Stimulated activated CD4-positive, alpha-beta T cell treated with anti-CD3 and anti-CD28 coated beads, Interleukin-1b, Interleukin-23, amount 100 ng/mL, for 48 hours (primary cell): ENCODE measurements around the gene SORCS1.

Experiments used
- DNase-seq: peaks from one replicate; pipeline ENCODE4 v3.0.0-alpha.2; 2020

The SORCS1 gene

DNA sequence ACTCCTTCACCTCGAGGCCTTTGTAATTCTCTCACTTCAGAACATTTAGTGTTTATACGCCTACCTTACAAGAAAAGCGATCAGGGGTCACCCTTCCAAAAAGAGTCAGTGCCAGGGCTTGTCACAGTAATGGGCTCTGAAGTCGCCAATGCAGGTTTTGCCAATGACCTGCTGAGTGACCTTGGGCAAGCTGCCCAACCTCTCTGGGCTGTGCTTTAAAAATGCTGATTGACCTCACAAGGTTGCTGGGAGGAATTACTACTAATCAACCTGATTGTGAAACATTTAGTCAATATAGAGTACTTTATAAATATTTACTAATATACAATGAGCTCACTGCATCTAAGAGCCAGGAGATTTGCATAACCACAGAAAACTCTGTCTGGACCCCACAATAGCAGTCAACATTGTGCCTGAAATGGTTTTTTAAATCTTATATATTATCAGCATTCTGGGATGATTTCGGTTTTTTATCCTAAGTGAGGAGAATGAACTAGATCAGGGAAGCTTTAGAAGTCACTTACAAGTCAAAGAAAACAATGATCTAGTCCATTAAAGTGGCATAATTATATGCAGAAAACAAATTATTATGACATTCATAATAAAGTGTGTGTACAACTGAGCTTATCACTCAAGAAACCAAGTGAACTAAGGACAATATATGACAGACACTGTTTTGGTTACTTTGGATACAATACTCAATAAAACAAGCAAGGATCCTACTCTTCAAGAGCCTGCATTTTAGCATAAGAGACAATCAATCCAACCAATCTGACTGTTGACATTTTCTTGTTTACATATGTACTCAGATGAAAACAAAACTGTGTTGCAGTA lies 290.5 kb downstream of the SORCS1 start:
- DNase-seq: no peak

DNA sequence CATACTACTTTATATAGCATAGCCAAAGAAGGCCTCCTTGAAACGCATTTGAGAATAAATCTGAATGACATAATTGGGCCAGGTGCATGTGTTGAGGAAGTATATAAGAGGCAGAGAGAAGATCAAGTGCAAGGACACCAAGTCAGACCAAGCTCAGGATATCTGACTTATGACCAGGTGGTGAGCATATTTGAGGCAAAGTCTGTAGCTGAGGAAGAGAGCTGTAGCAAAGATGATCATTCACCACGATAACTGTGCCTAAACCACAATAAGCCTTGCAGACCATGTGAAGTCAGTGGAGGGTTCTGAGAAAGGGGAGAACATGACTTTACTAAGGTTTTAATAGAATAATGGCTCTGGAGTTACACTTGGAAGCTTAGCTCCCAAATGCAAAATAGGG lies 292.3 kb downstream of the SORCS1 start:
- DNase-seq: no peak

DNA sequence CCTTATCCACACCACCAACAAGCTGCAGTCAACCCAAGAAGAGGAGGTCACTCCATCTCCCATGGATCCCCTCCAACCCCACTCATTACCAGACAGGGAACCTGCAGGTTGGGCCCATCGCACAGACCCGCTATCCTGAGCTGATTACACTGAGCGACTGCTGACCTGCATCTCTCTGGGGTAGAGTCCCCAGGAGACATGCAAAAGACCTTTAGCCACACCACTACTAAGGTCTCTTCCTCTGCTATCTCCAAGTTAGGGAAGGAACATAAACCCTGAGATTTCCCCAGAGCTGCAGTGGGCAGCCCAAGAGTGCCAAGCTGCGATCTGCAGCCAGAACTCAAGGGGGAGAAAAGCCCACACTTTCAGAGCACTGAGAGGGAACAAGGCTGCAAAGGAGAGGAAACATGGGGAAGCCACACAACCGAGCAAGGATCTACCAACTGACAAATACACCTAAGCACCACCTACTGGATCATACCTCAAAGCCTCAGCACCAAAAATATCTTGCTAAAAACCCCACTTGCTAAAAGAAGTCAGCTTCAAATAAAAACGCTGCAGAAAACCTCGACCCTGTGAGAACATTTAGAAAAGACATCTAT lies 298.2 kb downstream of the SORCS1 start:
- no peak for DNase-seq

DNA sequence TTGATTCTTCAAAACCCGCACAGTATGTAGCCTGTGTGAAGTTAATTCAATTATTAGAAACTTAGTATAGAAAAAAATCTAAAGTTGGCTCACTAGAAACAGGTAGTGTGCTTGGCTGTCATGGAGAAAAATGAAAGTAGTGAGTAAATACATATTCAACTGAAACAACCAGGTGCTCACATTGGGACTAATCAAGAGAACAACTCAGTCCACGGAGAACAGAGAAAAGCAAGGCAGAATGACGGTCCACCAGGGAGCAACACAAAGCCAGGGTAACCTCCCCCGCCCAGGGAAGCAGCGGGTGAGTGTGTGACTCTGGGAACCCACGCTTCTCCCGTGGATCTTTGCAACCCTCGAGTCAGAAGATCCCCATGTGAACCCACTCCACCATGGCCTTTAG lies 300.5 kb downstream of the SORCS1 start:
- no peak for DNase-seq

DNA sequence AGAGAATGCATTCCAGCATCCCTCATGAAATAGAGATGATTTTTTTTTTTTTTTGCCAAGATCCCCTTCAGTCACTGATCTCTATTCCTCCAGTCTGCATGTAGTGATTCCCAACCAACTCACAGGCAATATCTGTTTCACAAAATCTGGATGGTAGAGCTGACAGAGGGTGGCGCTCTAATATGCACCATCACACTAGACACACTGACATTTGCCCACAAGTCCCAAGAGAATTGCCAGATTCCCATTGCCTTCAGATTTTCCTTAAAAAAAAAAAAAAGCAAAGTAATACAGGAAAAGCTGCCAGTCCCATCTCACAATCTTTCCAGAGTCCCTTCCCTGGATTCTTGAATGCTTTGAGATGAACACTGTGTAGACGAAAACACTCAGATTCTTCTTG lies 301.0 kb downstream of the SORCS1 start:
- no peak for DNase-seq

DNA sequence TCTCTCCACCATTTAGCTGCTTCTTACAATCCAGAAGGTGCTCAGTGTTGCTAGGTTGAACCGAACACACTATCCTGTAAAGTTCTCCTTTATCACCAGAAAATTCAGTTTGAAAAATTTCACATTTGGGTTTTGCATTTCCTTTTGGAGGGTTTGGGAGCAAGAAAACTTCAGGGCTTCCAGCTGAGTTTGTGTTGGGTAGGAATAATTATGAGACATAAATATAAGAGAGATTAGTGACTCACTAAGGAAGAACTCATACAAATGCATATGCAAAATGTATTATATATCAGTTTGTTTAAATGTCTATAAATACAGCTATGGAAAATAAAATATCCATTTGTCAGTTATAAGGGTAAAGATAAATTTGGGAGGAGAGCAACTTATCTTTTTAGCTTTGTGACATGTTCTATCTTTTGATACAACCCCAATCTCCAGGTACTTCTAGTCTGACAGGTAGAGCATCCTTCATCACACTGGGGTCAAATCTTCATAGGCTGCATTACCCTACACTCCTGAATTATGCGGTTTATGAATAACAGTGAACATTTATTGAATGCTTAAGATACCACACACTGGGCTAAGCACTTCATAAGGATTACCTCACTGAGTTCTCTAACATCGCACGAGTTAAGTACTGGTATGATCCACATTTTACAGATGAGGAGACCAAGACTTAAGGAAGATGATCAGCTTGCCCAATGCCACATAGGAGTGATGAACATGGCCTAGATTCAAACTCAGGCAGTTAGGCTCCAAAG lies 304.4 kb downstream of the SORCS1 start:
- DNase-seq: no peak

DNA sequence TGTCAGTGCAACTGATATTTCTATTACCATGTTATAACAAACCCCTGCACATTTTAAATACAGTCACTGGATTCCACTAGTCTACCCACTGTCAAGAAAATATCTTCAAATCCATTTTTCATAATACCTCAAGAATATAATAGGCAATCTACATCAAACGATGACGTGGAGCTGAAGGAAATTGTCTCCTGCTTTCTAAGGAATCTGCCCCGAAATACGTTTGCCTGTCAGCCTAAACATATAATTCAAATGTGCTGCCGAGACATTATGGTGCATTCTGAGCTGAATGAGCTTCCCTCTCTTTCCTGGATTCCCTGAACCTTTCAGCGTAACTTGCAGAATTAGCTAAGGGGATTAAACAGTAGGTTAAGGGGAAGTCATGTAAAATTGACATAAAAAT lies 306.8 kb downstream of the SORCS1 start:
- no peak for DNase-seq

DNA sequence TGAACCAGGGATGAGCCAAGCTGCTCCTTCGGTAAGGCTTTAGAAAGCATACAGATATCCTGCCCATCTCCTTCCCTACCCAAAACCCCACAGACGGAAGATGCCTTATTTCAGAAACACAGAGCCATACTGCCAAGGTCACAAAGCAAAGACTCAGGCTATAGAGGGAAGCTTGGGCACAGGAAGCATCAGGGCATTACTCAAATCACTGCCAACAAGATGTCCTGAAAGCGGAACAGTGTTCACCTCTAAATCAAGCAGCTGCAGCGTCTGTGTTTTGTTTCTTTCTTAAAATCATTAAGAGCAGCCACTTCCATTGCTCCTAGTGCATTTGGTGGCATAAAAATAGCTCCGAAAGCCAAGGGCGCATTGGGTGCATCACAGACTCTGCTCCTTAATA lies 307.3 kb downstream of the SORCS1 start:
- no peak for DNase-seq

DNA sequence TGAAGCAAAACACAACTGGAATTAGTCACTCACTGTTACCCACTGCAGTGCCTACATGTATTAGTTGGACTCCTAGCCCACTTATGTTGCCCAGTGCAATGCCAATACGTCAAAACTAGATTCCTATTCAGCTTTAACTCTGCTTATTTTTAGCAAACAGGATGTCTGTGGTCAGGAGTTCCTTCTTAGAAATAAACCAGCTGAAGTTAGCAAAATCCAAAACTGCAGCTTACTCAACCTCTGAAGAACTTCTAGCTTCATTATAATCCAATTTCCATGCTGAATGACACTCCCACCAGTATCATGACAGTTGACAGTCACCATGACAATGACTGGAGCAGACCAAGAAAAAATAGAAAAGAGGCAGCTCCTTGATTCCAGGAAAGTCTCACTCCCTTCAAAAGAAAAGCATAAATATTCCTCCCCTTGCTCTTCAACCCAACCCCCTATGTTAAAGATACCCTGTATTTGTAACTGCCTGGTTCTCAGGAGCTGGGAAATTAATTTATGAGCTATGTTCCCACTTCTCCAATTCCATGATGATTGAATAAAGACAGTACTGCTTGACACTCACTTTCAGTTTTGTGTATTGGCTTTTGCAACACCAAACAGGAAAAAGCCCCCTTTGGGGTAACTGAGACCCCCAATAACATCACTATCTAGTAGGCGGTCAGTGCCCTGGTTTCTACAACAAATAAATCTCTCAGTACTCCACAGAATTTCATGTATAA lies 327.4 kb downstream of the SORCS1 start:
- no peak for DNase-seq

DNA sequence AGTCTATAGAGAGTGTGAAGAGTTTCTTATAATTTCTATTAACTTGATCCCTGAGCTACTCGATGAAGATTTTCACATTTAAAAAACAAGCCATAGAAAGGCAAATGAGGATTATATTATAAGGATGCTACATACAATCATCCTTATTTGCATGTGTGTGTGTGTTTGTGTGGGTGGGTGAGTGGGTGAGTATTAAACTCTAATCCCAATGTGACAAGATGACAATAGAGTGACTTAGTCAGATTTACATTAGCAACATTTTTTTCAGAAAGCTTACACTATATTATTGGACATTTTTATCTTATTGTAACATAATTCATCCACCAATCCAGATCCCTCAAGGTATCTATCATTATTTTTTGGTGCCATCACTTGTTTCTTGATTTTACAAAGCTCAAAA lies 331.7 kb downstream of the SORCS1 start:
- DNase-seq: no peak

DNA sequence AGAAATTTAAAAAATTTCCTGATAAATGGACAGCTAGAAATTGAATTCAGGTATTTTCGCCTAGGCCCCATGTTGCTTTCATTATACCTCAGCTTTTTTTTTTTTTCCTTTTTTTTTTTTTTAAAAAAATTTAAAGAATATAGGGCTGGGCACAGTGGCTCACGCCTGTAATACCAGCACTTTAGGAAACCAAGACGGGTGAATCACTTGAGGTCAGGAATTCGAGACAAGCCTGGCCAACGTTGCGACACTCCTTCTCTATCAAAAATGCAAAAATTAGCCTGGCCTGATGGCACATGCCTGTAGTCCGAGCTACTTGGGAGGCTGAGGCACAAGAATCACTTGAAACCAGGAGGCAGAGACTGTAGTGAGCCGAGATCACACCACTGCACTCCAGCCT lies 334.0 kb downstream of the SORCS1 start:
- DNase-seq: no peak

DNA sequence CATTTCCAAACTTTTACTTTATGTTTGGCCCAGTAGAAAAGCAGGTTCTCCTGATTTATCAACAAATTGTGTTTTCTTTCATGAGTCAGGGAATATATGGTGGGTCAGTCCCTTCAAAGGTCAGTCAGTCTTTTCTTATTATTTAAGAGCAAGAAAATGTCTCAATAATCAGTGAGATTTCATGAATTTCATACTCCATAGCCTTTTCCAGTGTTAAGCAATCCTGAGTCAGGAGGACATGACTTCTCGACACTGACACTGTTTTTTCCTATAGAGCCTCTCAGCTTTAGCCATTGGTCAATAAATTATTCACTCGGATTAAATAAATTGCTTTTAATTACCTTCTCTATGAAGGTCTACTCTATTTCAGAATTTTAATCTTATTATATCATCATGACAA lies 334.5 kb downstream of the SORCS1 start:
- DNase-seq: no peak

DNA sequence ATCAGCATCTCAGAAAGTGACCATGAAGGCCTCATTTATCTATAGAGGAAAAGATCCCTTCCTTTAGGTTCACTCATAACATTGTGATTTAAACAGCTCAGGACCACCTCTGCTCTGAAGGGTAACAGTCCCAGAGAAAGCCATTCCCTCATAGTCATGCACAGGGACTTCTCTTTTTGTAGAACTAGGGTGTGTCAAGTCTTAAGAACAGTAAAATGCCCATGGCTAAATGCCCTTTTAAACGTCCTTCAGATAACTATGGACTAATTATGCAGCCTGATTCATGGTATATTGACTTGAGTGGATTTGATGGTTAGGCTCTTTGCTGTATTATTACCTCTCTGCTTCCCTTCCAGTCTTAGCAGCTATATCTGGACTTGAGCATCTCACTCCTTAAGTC lies 337.8 kb downstream of the SORCS1 start:
- DNase-seq: no peak

DNA sequence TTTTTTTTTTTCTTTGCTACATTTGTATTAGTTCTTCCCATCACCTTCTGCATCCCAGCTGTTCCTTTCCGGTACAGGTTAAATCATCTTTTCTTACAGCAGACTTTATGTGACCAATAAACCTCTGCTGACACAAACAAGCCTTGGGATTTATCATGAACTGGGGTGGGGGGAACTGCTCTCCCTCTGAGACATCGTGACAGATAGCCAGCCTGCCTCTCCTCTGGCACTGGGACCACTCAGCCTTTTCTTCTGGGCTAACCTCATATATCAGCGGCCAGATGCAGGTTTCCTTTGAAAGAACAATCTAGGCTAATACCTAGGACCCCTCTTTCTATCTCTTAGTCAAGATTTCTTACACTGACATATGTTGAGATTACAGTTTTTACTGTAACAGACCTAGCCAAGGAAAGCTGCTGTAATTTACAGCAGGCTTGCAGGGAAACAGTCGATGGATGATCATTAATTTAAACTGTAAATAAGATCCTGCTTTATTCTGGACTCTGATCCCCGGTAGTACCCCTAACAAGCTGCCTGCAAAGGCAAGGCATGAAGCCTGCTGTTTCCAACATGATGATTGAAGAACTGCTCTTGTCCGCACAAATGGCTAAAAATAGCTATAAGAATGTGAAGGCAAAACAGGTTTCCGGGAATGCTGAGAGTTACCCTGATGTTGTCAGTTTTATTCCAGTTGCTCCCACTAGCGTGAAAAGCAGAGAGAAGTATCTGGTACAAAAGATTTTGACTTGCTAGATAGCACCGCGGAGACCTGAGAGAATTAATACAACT lies 338.7 kb downstream of the SORCS1 start:
- DNase-seq: no peak

DNA sequence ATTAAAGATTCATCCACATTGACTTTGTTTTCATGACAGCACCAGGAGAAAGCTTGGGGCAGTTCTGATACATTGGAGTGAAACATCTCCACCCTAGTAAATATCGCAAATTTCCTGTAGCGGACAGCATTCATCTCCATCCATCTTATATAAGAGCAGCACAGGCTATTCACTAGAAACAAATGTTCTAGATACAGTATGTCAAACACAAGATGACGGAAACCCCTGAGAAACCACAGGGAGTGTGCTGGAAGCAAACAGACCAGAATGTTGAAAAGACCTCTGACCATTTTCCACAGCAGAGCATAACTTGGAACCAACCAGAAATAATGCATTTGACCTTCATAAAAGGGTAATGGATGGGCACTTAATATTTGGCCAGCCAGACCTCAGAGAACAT lies 343.9 kb downstream of the SORCS1 start:
- DNase-seq: no peak

DNA sequence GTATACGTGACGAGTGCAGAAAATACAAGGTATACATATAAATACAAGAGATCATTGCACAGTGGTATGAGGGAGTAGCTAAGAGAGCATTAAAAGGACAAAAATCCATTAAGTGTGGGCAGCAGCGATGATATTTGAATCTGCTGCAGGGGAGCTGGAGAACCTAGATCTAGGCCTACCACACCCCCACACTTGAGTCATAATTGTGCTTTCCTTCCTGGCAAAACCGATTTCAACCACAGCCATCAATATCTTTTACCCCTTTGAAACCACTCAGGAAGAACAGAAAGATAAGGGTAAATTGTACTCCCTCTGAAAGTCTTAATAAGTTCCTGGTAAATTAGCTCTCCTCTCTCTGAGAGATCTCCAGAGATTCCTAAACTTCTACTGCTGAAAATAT lies 345.0 kb downstream of the SORCS1 start:
- DNase-seq: no peak

DNA sequence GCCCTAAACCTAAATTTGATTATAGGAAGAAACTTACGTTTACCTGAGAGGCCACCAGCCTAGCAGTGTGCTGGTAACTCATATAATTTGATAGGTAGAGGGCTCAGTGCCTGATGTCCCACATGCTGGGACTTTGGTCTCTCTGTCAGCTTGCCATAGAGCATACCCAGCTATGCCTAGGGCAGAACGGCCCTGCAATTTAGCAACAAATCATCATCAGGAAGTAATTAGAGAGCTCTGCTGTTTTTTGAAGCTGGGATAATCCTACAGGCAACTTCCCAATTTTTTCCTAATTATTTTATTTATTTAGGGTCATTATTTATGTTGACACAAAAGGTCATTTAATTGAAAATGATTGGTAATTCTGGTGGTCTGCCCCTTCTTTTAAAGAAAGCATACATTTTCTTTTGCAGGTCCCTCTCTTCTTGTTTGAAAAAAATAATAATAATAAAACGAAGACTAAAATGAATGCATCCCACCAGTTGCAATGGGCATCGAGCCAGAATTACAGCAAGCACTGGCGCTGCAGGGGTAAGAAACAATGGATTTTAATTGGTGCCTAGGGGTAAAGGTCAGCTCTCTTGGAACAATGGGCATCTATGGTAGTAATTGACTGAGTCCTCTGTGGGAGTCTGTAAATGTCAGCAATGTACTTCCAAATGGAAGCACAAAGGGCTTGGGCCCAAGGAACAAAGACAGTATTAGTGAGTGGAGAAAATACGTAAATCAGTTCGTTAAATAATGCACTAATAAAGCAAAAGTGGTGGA lies 348.0 kb downstream of the SORCS1 start:
- DNase-seq: no peak

DNA sequence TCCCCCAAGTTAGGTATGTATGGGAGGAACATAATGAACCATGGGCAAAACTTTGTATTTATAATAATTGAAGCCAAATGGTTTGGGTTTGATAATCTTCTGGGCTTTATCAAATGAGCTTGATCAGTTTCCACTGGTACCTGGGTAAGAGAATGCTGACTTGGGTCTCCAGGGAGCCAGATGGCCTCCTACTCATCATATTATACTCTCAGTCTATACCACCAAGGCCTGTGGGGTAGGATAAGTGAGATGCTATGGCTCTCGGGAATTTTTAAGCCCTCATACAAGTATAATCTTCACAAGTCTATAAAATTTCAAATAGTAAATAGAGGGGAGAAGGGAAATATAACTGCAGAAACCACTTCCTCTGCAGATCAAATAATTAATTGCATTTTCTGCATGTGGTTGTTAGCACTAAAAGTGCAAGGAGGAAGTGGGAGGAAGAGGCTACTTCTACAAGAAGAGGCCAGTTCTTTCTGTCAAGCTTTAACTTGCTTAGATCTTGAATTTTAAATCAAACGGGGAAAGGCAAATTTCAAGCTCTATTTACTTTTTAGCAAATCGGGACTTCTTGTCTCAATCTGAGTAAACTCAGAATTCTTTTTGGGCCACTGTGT lies 349.0 kb downstream of the SORCS1 start:
- DNase-seq: no peak

DNA sequence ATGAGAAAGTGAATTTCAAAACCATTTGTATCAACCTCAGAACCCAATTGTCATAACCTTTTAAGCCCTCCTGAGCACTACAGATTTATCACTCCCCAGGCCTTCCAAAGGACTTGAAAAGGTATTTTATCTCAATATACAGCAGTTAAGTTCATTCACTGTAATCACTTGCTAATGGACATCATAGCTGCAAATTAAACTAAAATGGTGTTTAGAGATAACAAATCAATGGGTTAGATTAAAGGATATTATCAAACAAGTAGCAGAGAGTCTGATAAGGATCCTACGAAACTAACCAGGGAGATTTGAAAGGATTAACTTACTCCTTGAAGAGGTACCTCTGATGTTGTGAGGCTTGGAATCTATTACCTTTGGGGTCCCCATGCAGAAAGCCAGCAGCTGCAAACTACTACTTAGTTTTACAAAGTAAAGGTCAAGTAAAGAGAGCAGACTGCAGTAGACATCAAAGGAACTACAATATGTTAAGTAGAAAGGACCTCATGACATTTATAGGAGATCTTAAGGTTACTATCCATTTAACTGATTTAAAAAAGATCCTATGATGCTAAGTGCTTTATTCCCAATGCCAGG lies 359.4 kb downstream of the SORCS1 start:
- no peak for DNase-seq

DNA sequence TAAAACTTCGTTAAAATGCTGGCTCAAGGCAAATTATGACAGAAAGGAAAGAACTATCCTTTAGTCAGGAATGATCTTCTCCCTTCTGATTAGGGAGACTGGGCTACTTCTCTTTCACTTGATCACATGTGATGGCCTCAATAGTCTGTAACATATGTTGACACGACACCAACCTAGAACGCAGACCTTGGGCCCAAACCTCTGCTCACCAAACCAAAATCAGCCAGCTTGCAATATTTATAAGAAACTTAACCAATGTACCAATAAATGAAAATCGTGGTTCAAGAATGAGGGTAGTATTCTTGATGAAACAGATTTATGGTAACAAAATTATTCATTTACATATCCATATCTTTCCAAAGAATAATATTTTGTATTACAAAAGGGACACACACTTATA lies 361.6 kb downstream of the SORCS1 start:
- DNase-seq: no peak

DNA sequence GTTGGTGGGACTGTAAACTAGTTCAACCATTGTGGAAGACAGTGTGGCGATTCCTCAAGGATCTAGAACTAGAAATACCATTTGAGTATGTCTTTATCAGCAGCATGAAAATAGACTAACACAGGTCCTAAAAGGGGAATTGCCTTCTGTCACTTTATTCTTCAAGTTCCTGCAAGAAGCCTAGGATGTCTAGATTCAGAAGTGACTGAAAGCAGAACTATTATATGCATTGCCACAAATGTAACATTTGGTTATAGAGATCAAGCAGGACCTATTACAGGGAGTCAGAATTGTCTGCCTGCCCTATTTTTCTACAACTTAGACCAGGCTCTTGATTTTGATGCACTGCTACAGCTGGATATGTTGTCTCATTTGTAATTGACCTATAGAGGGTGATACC lies 364.7 kb downstream of the SORCS1 start:
- DNase-seq: no peak
